Left cardiac atrium (tissue), 4 donors: ENCODE data around the gene BANF1. TPM values are rescaled to one million over a fixed set of nuclear protein-coding genes. Genes with fewer than 3 reads are reported as not detected.
A peak's percentile ranks its signal among the peaks of the same experiment; 100 is the strongest.
"Not testable (repeated sequence)": the region's sequence is repeated elsewhere in the genome, so short reads cannot be mapped to it uniquely, and the experiment has no call there.

Experiments
- ATAC-seq, 2 donors: fragments of 200-7000 bp; cut with Tn5 transposase; one replicate each; pipeline ENCODE4 v1.9.1; 2020; ENCODE audit warnings: mild to moderate bottlenecking in 2 of 2, moderate library complexity in 2 of 2
- DNase-seq: peaks from one replicate; pipeline ENCODE4 v3.0.0-alpha.2; 2020
- intact Hi-C, 2 donors: fragments of 100-400 bp; cut with DNase I; formaldehyde crosslinking; loops; one replicate each; pipeline versions ENCODE4 v1.14.1 to v1.15.1; 2022 to 2023
- total RNA-seq, 2 donors: library from RNA; stranded (reverse); fragmentation: NEBNext Ultra II Directional; extraction: Animal tissue kit (Norgen Biotek cat#: 25700); gene quantifications; one replicate each; pipeline ENCODE4 v1.2.1, GENCODE V29; 2021
- donor health status: DM: no; HTN: yes; CAD: no.
- donor health status: DM: no; HTN: yes; CAD: no; lungs with severe emphysema.
- donor health status: DM: yes; HTN: yes; CAD: no.
- donor health status: Dilated cardiomyopathy.

BANF1 gene
- total RNA-seq, 2 donors from 2014 or later = 186 to 209 TPM

- intact Hi-C loops = no loop called here
- peak in 1 of 2 donors; percentile 62 for ATAC-seq
- DNase-seq = no peak
These were observed 18.5 kb downstream of the BANF1 start for GRCh38 chr11:66020618-66021357.

GRCh38 chr11:66022401-66023185 lies 20.3 kb downstream of the BANF1 start:
- DNase-seq = peak; percentile 76
- ATAC-seq = peak; percentile 83 to 85
- intact Hi-C loops = no loop called here

- ATAC-seq, DNase-seq, intact Hi-C loops: not testable (repeated sequence)
These were observed 20.8 kb downstream of the BANF1 start for GRCh38 chr11:66023186-66023440.

GRCh38 chr11:66026017-66026529 lies 23.8 kb downstream of the BANF1 start, which contains the start of gene CATSPER1:
Gene CATSPER1, minus strand, starts transcription at chr11:66026479. Its CDS starts 100 bp downstream, at chr11:66026379.
- intact Hi-C loops = no loop called here
- DNase-seq (no peak), ATAC-seq (no peak)

- intact Hi-C loops = no loop called here
- no peak for DNase-seq
- no peak for ATAC-seq
These were observed 30.8 kb downstream of the BANF1 start for GRCh38 chr11:66032957-66033735.

GRCh38 chr11:66035653-66036333 lies 33.5 kb downstream of the BANF1 start:
- intact Hi-C loops = no loop called here
- peak in 1 of 2 donors; percentile 43 for ATAC-seq

GRCh38 chr11:66036334-66036710 lies 34.0 kb downstream of the BANF1 start:
- intact Hi-C loops = no loop called here
- no peak for DNase-seq
- ATAC-seq = no peak

More at GRCh38 chr11:66035653-66036333, 33.5 kb downstream of the BANF1 start:
- DNase-seq = no peak

GRCh38 chr11:66037327-66037726 lies 35.0 kb downstream of the BANF1 start:
- ATAC-seq = no peak
- intact Hi-C loops = no loop called here
- no peak for DNase-seq

- DNase-seq = no peak
- no peak for ATAC-seq
These were observed 37.5 kb downstream of the BANF1 start for GRCh38 chr11:66039765-66040164.

GRCh38 chr11:66042227-66042995 lies 40.1 kb downstream of the BANF1 start:
- ATAC-seq (no peak), DNase-seq (no peak)
- intact Hi-C loops = no loop called here

More at GRCh38 chr11:66039765-66040164, 37.5 kb downstream of the BANF1 start:
- intact Hi-C loops = no loop called here

GRCh38 chr11:66042996-66043906 lies 40.9 kb downstream of the BANF1 start:
- ATAC-seq (no peak), DNase-seq (no peak)
- intact Hi-C loops = no loop called here

- no peak for ATAC-seq
- intact Hi-C loops = no loop called here
- DNase-seq = no peak
These were observed 42.5 kb downstream of the BANF1 start for GRCh38 chr11:66044757-66045156.

GRCh38 chr11:66045177-66045639 lies 42.9 kb downstream of the BANF1 start:
- peak; percentile 76 for DNase-seq
- ATAC-seq = peak; percentile 69 to 72
- intact Hi-C loops = no loop called here

GRCh38 chr11:66046901-66047300 lies 44.6 kb downstream of the BANF1 start:
- intact Hi-C loops = no loop called here
- DNase-seq (no peak), ATAC-seq (no peak)

- ATAC-seq (peak in 1 of 2 donors; percentile 21), DNase-seq (no peak)
- intact Hi-C loops = no loop called here
These were observed 45.5 kb downstream of the BANF1 start for GRCh38 chr11:66047541-66048365.

- intact Hi-C loops = no loop called here
- DNase-seq (no peak), ATAC-seq (no peak)
These were observed 46.4 kb downstream of the BANF1 start, which contains the start of gene GAL3ST3 for GRCh38 chr11:66048547-66049323. Gene GAL3ST3, minus strand, starts transcription at chr11:66049161. Its CDS starts 3,746 bp downstream, at chr11:66045415.
